ENCODE data around the gene PCDHGB4. TPM values are rescaled to one million over a fixed set of nuclear protein-coding genes. Genes with fewer than 3 reads are reported as not detected.

PCDHGB4 gene
- total RNA-seq, 2 donors from 2014 or later = 3.6 to 4.9 TPM

DNA sequence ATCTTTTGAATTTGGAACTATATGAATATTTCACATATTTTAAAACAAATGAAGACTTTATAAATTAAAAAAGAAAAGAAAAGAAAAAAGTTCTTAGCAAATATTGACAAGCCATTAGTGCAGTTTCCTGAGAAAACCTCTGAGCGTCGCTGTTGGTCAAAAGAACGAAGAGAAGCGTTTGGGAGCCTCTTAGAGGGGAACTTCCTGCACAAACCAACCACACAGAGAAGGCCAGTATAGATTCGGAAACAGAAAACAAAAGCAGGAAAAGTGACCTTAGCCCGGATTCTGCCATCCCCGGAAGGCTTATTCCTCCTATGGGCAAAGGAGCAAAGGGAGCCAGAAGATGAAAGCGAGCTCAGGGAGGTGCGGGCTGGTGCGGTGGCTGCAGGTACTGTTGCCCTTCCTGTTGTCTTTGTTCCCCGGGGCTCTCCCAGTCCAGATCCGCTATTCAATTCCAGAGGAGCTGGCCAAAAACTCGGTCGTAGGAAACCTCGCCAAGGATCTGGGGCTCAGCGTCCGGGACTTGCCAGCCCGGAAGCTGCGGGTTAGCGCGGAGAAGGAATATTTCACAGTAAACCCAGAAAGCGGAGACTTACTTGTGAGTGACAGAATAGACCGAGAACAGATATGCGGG lies 27.6 kb upstream of the PCDHGB4 start, which contains the start of gene PCDHGB2:
Gene PCDHGB2, plus strand, starts transcription at position 205 of the 637 bp plus-strand sequence. Its CDS starts 142 bp downstream, at position 347.
- DNase-seq (no peak), ATAC-seq (peak; percentile 24)
- TF ChIP-seq, protein P1, sequence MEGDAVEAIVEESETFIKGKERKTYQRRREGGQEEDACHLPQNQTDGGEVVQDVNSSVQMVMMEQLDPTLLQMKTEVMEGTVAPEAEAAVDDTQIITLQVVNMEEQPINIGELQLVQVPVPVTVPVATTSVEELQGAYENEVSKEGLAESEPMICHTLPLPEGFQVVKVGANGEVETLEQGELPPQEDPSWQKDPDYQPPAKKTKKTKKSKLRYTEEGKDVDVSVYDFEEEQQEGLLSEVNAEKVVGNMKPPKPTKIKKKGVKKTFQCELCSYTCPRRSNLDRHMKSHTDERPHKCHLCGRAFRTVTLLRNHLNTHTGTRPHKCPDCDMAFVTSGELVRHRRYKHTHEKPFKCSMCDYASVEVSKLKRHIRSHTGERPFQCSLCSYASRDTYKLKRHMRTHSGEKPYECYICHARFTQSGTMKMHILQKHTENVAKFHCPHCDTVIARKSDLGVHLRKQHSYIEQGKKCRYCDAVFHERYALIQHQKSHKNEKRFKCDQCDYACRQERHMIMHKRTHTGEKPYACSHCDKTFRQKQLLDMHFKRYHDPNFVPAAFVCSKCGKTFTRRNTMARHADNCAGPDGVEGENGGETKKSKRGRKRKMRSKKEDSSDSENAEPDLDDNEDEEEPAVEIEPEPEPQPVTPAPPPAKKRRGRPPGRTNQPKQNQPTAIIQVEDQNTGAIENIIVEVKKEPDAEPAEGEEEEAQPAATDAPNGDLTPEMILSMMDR (IDR thresholded peaks at IDR 0.05) = peak in 4 of 7 experiments; percentile 19 to 35 (median 28)
- no peak for TF ChIP-seq POLR2A (IDR thresholded peaks at IDR 0.05)
- Histone ChIP-seq H3K4me3 (no peak within 1 kb of the TSS), H3K9me3 (peaks cover 0 to 77% (median 8%) of the 10 kb centered on the region in 3 donors), H3K27ac (no peak within 1 kb of the TSS), H3K4me1 (no peaks in the 10 kb centered on the region), H3K36me3 (replicated peaks in 1 of 2; ENCODE audit: insufficient read depth in 1 of 2, low read depth in 2 of 2) (no peaks in the 10 kb centered on the region), H3K27me3 (no peaks in the 10 kb centered on the region)
- intact Hi-C loops (cut with DNase I) = no loop called here
- 10 to 18% methylated on average over 24 of the region's 24 CpGs for WGBS, 2 donors

DNA sequence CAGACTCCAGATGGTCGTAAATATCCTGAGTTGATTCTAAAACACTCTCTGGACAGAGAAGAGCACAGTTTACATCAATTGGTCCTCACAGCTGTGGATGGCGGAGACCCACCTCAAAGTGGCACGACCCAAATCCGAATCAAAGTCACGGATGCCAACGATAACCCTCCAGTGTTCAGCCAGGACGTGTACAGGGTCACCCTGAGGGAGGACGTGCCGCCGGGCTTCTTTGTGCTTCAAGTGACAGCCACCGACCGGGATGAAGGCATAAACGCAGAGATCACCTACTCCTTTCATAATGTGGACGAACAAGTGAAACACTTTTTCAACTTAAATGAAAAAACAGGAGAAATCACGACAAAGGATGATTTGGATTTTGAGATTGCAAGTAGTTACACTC lies 26.8 kb upstream of the PCDHGB4 start:
- DNase-seq (no peak), ATAC-seq (no peak)
- H3K27me3 ChIP-seq = no peaks in the 10 kb centered on the region
- H3K4me3 ChIP-seq = no peak overlapping the region
- no peak overlapping the region for H3K27ac ChIP-seq
- intact Hi-C loops (cut with DNase I) = no loop called here
- H3K36me3 ChIP-seq (replicated peaks in 1 of 2; ENCODE audit: insufficient read depth in 1 of 2, low read depth in 2 of 2) = no peaks in the 10 kb centered on the region
- no peaks in the 10 kb centered on the region for H3K4me1 ChIP-seq
- H3K9me3 ChIP-seq = peaks cover 0 to 77% (median 8%) of the 10 kb centered on the region in 3 donors
- 24 to 30% methylated on average over 15 of the region's 15 CpGs for WGBS, 2 donors
- no peak for TF ChIP-seq POLR2A (IDR thresholded peaks at IDR 0.05)
- TF ChIP-seq, protein P1 (IDR thresholded peaks at IDR 0.05) = no peak

DNA sequence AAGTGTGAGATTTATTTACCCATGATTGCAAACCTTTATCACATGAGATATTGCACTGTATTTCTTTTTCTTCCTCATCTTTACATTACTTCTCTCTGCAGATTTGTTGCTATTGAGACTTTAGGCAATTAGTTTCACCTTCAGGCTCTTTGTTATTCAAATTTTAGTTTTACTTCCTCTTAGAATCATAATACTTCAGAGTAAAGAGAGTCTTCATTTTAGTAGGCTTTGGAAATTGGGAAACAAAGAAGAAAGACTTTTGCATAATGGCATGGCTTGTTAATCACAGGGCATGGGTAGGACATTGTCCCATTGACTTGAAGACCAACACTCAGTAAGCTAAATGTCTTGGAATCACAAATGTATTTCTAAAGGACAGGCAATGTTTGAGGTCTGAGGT lies 24.8 kb upstream of the PCDHGB4 start:
- Histone ChIP-seq H3K36me3 (replicated peaks in 1 of 2; ENCODE audit: insufficient read depth in 1 of 2, low read depth in 2 of 2) (no peaks in the 10 kb centered on the region), H3K4me1 (no peaks in the 10 kb centered on the region), H3K4me3 (no peak overlapping the region), H3K27me3 (no peaks in the 10 kb centered on the region), H3K27ac (no peak overlapping the region), H3K9me3 (peaks cover 0 to 66% (median 14%) of the 10 kb centered on the region in 3 donors)
- intact Hi-C loops (cut with DNase I) = no loop called here
- DNase-seq (no peak), ATAC-seq (no peak)
- TF ChIP-seq, protein P1 (IDR thresholded peaks at IDR 0.05) = no peak
- TF ChIP-seq POLR2A (IDR thresholded peaks at IDR 0.05) = no peak

DNA sequence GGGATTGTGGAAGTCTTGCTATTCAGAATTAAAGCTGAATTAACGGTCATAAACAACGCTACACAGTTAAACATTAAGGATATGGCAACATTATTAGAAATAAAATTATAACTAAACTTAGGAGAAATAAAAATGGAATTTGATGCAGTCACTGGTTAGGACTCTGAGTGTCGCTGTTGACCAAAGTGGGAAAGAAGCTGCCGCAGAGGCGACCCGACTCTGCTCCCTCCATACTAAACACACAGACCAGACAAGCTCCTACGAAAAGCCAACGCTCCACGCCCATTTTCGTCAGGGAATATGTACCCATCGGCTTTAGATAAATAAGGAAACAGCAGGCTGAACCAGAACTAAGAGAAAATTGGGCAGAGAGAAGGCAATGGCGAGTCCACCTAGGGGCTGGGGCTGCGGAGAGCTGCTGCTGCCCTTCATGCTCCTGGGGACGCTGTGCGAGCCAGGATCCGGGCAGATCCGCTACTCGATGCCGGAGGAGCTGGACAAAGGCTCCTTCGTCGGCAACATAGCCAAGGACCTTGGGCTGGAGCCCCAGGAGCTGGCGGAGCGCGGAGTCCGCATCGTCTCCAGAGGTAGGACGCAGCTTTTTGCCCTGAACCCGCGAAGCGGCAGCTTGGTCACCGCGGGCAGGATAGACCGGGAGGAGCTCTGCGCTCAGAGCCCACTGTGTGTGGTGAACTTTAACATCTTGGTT lies 23.4 kb upstream of the PCDHGB4 start, which contains the start of gene PCDHGA5:
Gene PCDHGA5, plus strand, starts transcription at position 211 of the 709 bp plus-strand sequence. Its CDS starts 169 bp downstream, at position 380.
- H3K36me3 ChIP-seq (replicated peaks in 1 of 2; ENCODE audit: insufficient read depth in 1 of 2, low read depth in 2 of 2) = no peaks in the 10 kb centered on the region
- no peaks in the 10 kb centered on the region for H3K27me3 ChIP-seq
- no peak within 1 kb of the TSS for H3K4me3 ChIP-seq
- WGBS, 2 donors = 14 to 24% methylated on average over 24 to 34 of the region's 34 CpGs
- no peak within 1 kb of the TSS for H3K27ac ChIP-seq
- DNase-seq (no peak), ATAC-seq (no peak)
- TF ChIP-seq POLR2A (IDR thresholded peaks at IDR 0.05) = no peak
- TF ChIP-seq, protein P1 (IDR thresholded peaks at IDR 0.05) = no peak
- intact Hi-C loops (cut with DNase I) = no loop called here
- no peaks in the 10 kb centered on the region for H3K4me1 ChIP-seq
- peaks cover 0 to 64% (median 14%) of the 10 kb centered on the region in 3 donors for H3K9me3 ChIP-seq

All from body of pancreas (tissue), 4 donors.